Neuronal stem cell (in vitro differentiated cells): ENCODE data around the gene CSMD2.

Source experiments
- DNase-seq: peaks from one replicate; pipeline ENCODE4 v3.0.0-alpha.2; 2013; ENCODE audit warnings: low spot score
- H2AFZ ChIP-seq: one replicate; pipeline ENCODE4 v1.6.1; 2013; ENCODE audit warnings: mild to moderate bottlenecking, low read length, inconsistent platforms
- H2AK5ac ChIP-seq: 2 replicates; pipeline ENCODE4 v1.6.1; 2013; ENCODE audit warnings: low read depth, mild to moderate bottlenecking, inconsistent platforms, low read length, moderate library complexity, mixed read lengths
- H2BK120ac ChIP-seq: 2 replicates; pipeline ENCODE4 v1.6.1; 2013; ENCODE audit warnings: low read depth, mild to moderate bottlenecking, inconsistent platforms, low read length, moderate library complexity, mixed read lengths
- H2BK12ac ChIP-seq: one replicate; pipeline ENCODE4 v1.6.1; 2013; ENCODE audit warnings: low read length, inconsistent platforms
- H2BK15ac ChIP-seq: 2 replicates; pipeline ENCODE4 v1.6.1; 2013; ENCODE audit warnings: mild to moderate bottlenecking, low read length, inconsistent platforms, mixed read lengths
- H2BK5ac ChIP-seq: one replicate; pipeline ENCODE4 v1.6.1; 2013; ENCODE audit warnings: inconsistent platforms, mild to moderate bottlenecking, low read length, moderate library complexity
- H3K14ac ChIP-seq: one replicate; pipeline ENCODE4 v1.6.1; 2013; ENCODE audit warnings: low read length, inconsistent platforms
- H3K18ac ChIP-seq: 2 replicates; pipeline ENCODE4 v1.6.1; 2013; ENCODE audit warnings: low read length, inconsistent platforms
- H3K23ac ChIP-seq: 2 replicates; pipeline ENCODE4 v1.6.1; 2013; ENCODE audit warnings: low read depth, mild to moderate bottlenecking, mixed read lengths, low read length, inconsistent platforms; ENCODE audit not compliant: poor library complexity
- H3K27ac ChIP-seq: replicated peaks from 3 replicates; pipeline ENCODE4 v1.5.1; 2013; ENCODE audit warnings: low read length, inconsistent platforms
- H3K27me3 ChIP-seq, 3 experiments: 2 replicates each; pipeline ENCODE4 v1.6.1; 2013; ENCODE audit warnings: low read length in 3 of 3, mild to moderate bottlenecking in 2 of 3, inconsistent platforms in 1 of 3, low read depth in 1 of 3, mixed read lengths in 1 of 3, moderate library complexity in 1 of 3; ENCODE audit not compliant: control insufficient read depth in 3 of 3, insufficient read depth in 3 of 3
- H3K36me3 ChIP-seq, 2 donors: replicated peaks in 1 of 2; 2 replicates each; pipeline ENCODE4 v1.6.1; 2013; ENCODE audit warnings: low read length in 2 of 2; ENCODE audit not compliant: control insufficient read depth in 2 of 2, insufficient read depth in 2 of 2
- H3K4ac ChIP-seq: 2 replicates; pipeline ENCODE4 v1.6.1; 2013; ENCODE audit warnings: inconsistent platforms, mild to moderate bottlenecking, low read length, moderate library complexity
- H3K4me1 ChIP-seq, 2 donors: 1 replicate in 1 of 2; 2 replicates in 1 of 2; pipeline ENCODE4 v1.6.1; 2013; ENCODE audit warnings: low read length in 2 of 2, low read depth in 1 of 2; ENCODE audit not compliant: control insufficient read depth in 2 of 2, insufficient read depth in 1 of 2
- H3K4me2 ChIP-seq: one replicate; pipeline ENCODE4 v1.6.1; 2013; ENCODE audit warnings: mild to moderate bottlenecking, low read length, inconsistent platforms; ENCODE audit not compliant: insufficient read depth, poor library complexity, severe bottlenecking
- H3K4me3 ChIP-seq, 2 donors: 2 replicates each; pipeline ENCODE4 v1.5.1; 2013; ENCODE audit warnings: low read length in 2 of 2, mild to moderate bottlenecking in 2 of 2, inconsistent platforms in 1 of 2, moderate library complexity in 1 of 2
- H3K79me1 ChIP-seq: one replicate; pipeline ENCODE4 v1.6.1; 2013; ENCODE audit warnings: low read depth, mild to moderate bottlenecking, inconsistent platforms, low read length, moderate library complexity
- H3K9ac ChIP-seq: one replicate; pipeline ENCODE4 v1.6.1; 2013; ENCODE audit warnings: mild to moderate bottlenecking, low read depth, low read length, inconsistent platforms; ENCODE audit not compliant: poor library complexity
- H3K9me3 ChIP-seq, 2 donors: replicated peaks in 1 of 2; 2 replicates each; pipeline versions ENCODE3 to v1.6.1; 2013; ENCODE audit warnings: low read length in 2 of 2, mild to moderate bottlenecking in 2 of 2, inconsistent platforms in 1 of 2, low read depth in 1 of 2, mixed read lengths in 1 of 2, moderate library complexity in 1 of 2; ENCODE audit not compliant: control insufficient read depth in 2 of 2, insufficient read depth in 1 of 2
- H4K8ac ChIP-seq: one replicate; pipeline ENCODE4 v1.6.1; 2013; ENCODE audit warnings: low read depth, mild to moderate bottlenecking, inconsistent platforms, low read length, moderate library complexity
- H4K91ac ChIP-seq: one replicate; pipeline ENCODE4 v1.6.1; 2013; ENCODE audit warnings: low read length, low read depth, mild to moderate bottlenecking, inconsistent platforms; ENCODE audit not compliant: poor library complexity
- WGBS, 2 donors: extraction: QIAGEN DNeasy Blood & Tissue Kit; methylation state at CpG; one replicate each; pipeline ENCODE4 v1.1.7; 2013; ENCODE audit warnings: missing lambda C conversion rate in 2 of 2, mixed read lengths in 1 of 2; ENCODE audit not compliant: insufficient read length in 2 of 2, insufficient replicate concordance in 1 of 2; ENCODE audit errors: extremely low coverage in 2 of 2; 5-methylcytosine and 5-hydroxymethylcytosine counted together

The CSMD2 gene

DNA sequence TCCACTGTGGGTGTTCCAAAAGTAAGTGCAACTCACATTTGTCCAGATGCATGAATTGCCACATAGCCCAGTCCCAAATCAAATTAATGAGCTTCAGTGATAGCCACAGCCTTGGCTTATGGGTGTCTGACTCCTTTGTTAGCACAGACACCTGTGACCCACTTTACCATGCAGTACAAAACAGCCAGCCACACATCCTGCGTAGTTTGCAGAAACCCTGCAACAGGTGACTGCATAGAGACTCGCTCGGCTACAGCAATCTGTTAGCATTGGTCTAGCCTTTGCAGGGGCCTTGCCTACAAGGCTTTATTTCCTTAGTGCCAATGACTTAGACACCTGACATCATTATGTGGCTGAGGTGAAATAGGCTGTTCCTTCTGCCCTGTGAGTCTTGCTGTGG lies 135.5 kb downstream of the CSMD2 start:
- H2BK5ac ChIP-seq = no peak overlapping the region
- no peaks in the 10 kb centered on the region for H3K27me3 ChIP-seq
- no peaks in the 10 kb centered on the region for H3K9me3 ChIP-seq
- H3K27ac ChIP-seq = no peak overlapping the region
- WGBS, 2 donors = no CpG with 5 or more reads among the region's 3 CpGs
- H3K23ac ChIP-seq = no peak overlapping the region
- H4K91ac ChIP-seq = no peak overlapping the region
- no peak overlapping the region for H2BK15ac ChIP-seq
- H3K9ac ChIP-seq = no peak overlapping the region
- H4K8ac ChIP-seq = no peak overlapping the region
- no peak overlapping the region for H3K4me3 ChIP-seq
- no peak overlapping the region for H3K14ac ChIP-seq
- H3K4me1 ChIP-seq = peaks cover 0 to 2% of the 10 kb centered on the region in 2 donors
- H2BK120ac ChIP-seq = no peak overlapping the region
- no peak overlapping the region for H3K18ac ChIP-seq
- no peaks in the 10 kb centered on the region for H3K36me3 ChIP-seq
- no peak overlapping the region for H2AK5ac ChIP-seq
- no peak overlapping the region for H2BK12ac ChIP-seq
- no peaks in the 10 kb centered on the region for H3K79me1 ChIP-seq
- no peak overlapping the region for H2AFZ ChIP-seq
- DNase-seq = no peak
- no peak overlapping the region for H3K4ac ChIP-seq
- no peak overlapping the region for H3K4me2 ChIP-seq

DNA sequence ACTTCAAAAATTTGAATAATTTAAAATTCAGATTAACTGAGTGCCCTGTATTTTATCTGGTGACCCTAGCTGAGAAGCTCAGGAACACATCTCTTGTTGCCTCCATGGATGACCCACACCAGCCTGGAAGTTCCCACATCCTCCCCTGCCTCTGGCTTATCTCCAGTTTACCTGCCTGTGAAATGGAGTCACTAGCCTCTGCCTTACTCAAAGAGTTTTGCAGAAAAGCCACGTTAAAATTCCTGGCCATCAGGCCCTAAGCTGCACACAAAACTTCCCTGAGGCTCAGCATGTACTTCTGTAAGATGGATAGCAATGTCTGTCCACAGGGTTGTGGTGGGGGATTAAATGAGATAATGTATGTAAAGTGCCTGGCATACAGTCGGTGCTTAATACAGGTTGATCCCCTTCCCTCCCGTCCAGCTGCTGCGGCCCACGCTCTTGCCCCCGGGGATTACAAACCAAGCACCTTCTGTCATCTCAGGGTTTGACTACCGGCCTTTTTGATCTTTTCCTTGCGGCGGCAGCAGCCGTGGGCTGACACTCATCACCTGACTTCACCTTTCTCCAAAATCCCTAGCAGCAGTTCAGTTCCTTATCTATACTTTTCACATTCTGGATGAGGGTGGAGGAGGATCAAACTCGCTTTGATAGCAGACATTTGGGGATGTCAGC lies 136.5 kb downstream of the CSMD2 start:
- H3K9me3 ChIP-seq = no peaks in the 10 kb centered on the region
- H3K14ac ChIP-seq = no peak overlapping the region
- no peaks in the 10 kb centered on the region for H3K79me1 ChIP-seq
- H4K91ac ChIP-seq = no peak overlapping the region
- H3K9ac ChIP-seq = no peak overlapping the region
- no peak overlapping the region for H3K4me3 ChIP-seq
- H3K18ac ChIP-seq = no peak overlapping the region
- no peak overlapping the region for H2AK5ac ChIP-seq
- no CpG with 5 or more reads among the region's 11 CpGs for WGBS, 2 donors
- no peak overlapping the region for H2BK5ac ChIP-seq
- no peak overlapping the region for H2BK12ac ChIP-seq
- no peaks in the 10 kb centered on the region for H3K36me3 ChIP-seq
- DNase-seq = no peak
- H3K4ac ChIP-seq = no peak overlapping the region
- H3K27me3 ChIP-seq = no peaks in the 10 kb centered on the region
- peaks cover 0 to 2% of the 10 kb centered on the region in 2 donors for H3K4me1 ChIP-seq
- no peak overlapping the region for H2BK120ac ChIP-seq
- no peak overlapping the region for H2BK15ac ChIP-seq
- no peak overlapping the region for H3K27ac ChIP-seq
- no peak overlapping the region for H4K8ac ChIP-seq
- no peak overlapping the region for H2AFZ ChIP-seq
- no peak overlapping the region for H3K4me2 ChIP-seq
- H3K23ac ChIP-seq = no peak overlapping the region

- Histone ChIP-seq H2BK120ac (no peak overlapping the region), H3K14ac (no peak overlapping the region), H3K27ac (no peak overlapping the region), H3K4me3 (no peak overlapping the region), H2BK12ac (no peak overlapping the region), H2AK5ac (no peak overlapping the region), H4K8ac (no peak overlapping the region), H3K9me3 (no peaks in the 10 kb centered on the region), H2BK15ac (no peak overlapping the region), H2AFZ (no peak overlapping the region), H3K4ac (no peak overlapping the region), H3K4me1 (no peaks in the 10 kb centered on the region), H3K4me2 (no peak overlapping the region), H3K79me1 (no peaks in the 10 kb centered on the region), H3K18ac (no peak overlapping the region), H3K9ac (no peak overlapping the region), H3K36me3 (no peaks in the 10 kb centered on the region), H3K23ac (no peak overlapping the region), H3K27me3 (no peaks in the 10 kb centered on the region), H2BK5ac (no peak overlapping the region), H4K91ac (no peak overlapping the region)
- no CpG with 5 or more reads among the region's 3 CpGs for WGBS, 2 donors
- no peak for DNase-seq
Measured at GRCh38 chr1:34025675-34026074, 139.4 kb downstream of the CSMD2 start.

- no peak overlapping the region for H3K4me2 ChIP-seq
- H3K4ac ChIP-seq = no peak overlapping the region
- peaks cover 0 to 1% of the 10 kb centered on the region in 2 donors for H3K4me1 ChIP-seq
- H3K14ac ChIP-seq = no peak overlapping the region
- no peak overlapping the region for H3K23ac ChIP-seq
- H2BK15ac ChIP-seq = no peak overlapping the region
- no peak overlapping the region for H2BK12ac ChIP-seq
- no peak overlapping the region for H2AFZ ChIP-seq
- no peaks in the 10 kb centered on the region for H3K79me1 ChIP-seq
- no peak overlapping the region for H3K4me3 ChIP-seq
- H3K36me3 ChIP-seq = no peaks in the 10 kb centered on the region
- no peak overlapping the region for H2BK120ac ChIP-seq
- H3K9ac ChIP-seq = no peak overlapping the region
- no CpG with 5 or more reads among the region's 4 CpGs for WGBS, 2 donors
- H2AK5ac ChIP-seq = no peak overlapping the region
- no peak overlapping the region for H2BK5ac ChIP-seq
- no peaks in the 10 kb centered on the region for H3K27me3 ChIP-seq
- H4K91ac ChIP-seq = no peak overlapping the region
- H3K9me3 ChIP-seq = no peaks in the 10 kb centered on the region
- H4K8ac ChIP-seq = no peak overlapping the region
- no peak for DNase-seq
- no peak overlapping the region for H3K27ac ChIP-seq
- H3K18ac ChIP-seq = no peak overlapping the region
Measured at GRCh38 chr1:34024485-34024884, 140.5 kb downstream of the CSMD2 start.
